K562 (cell line): ENCODE results near the gene RNF41. TPM values are rescaled to one million over a fixed set of nuclear protein-coding genes. Genes with fewer than 3 reads are reported as not detected.

ENCODE experiments used
- ATAC-seq: fragments of 200-7000 bp; cut with Tn5 transposase; 3 replicates; pipeline ENCODE4 v1.9.1; 2020; ENCODE audit warnings: moderate library complexity
- BruUV-seq: library from RNA; stranded (reverse); fragments of 400-500 nt; replicated peaks from 2 replicates; lab custom pipeline; 2021; lab: Mats Ljungman, UMichigan
- CTCF ChIA-PET: fragments of 300-600 bp; formaldehyde crosslinking; extraction: SDS; loops from one replicate; lab custom pipeline; 2021; ENCODE audit warnings: low intra/inter-chr PET ratio; lab: Yijun Ruan, JAX
- POLR2A ChIA-PET: fragments of 300-600, 350-650 bp; sonication (Branson Sonifier 250); formaldehyde crosslinking; extraction: SDS; loops from one replicate; lab custom pipeline; 2021; ENCODE audit warnings: antibody characterized with exemption, inconsistent platforms; lab: Yijun Ruan, JAX
- DNase-seq, 4 experiments: peaks; one replicate each; pipeline versions ENCODE4 v3.0.0 to v3.0.0-alpha.2; 2011 to 2018; ENCODE audit warnings: low spot score in 3 of 4, mixed read lengths in 3 of 4; ENCODE audit errors: extremely low read depth in 1 of 4
- FAIRE-seq: peaks from 2 replicates; lab custom pipeline; 2011; peaks lifted over from hg19 to GRCh38; lab: Jason Lieb, UNC
- H2AFZ ChIP-seq: 2 replicates; pipeline ENCODE4 v1.6.0; 2011; ENCODE audit warnings: low read depth, low read length, control low read depth, inconsistent platforms
- H3K27ac ChIP-seq: fragments of 200-600 bp; 3 replicates; pipeline ENCODE4 v1.8.0; 2011; ENCODE audit warnings: low read depth, mild to moderate bottlenecking, control low read depth, inconsistent platforms, low read length, moderate library complexity, mixed read lengths; ENCODE audit errors: extremely low read depth
- H3K27me3 ChIP-seq, 2 experiments: fragments of 300-600 bp in 1 of 2; 2 replicates in 1 of 2; 3 replicates in 1 of 2; pipeline versions ENCODE4 v1.6.0 to v1.8.0; 2011; ENCODE audit warnings: inconsistent platforms in 2 of 2, low read length in 2 of 2, mild to moderate bottlenecking in 1 of 2, mixed read lengths in 1 of 2, moderate library complexity in 1 of 2; ENCODE audit not compliant: control insufficient read depth in 2 of 2, insufficient read depth in 2 of 2
- H3K36me3 ChIP-seq: fragments of 300-600 bp; 3 replicates; pipeline ENCODE4 v1.8.0; 2011; ENCODE audit warnings: mild to moderate bottlenecking, low read length, inconsistent platforms; ENCODE audit not compliant: control insufficient read depth, insufficient read depth
- H3K4me1 ChIP-seq, 2 experiments: fragments of 200-600 bp in 1 of 2; replicated peaks in 1 of 2; 2 replicates in 1 of 2; 3 replicates in 1 of 2; pipeline versions ENCODE4 v1.5.1 to v1.8.0; 2011; ENCODE audit warnings: inconsistent platforms in 2 of 2, low read length in 2 of 2, mild to moderate bottlenecking in 1 of 2, mixed read lengths in 1 of 2, moderate library complexity in 1 of 2; ENCODE audit not compliant: control insufficient read depth in 2 of 2, insufficient read depth in 2 of 2
- H3K4me2 ChIP-seq: 2 replicates; pipeline ENCODE4 v1.6.1; 2011; ENCODE audit warnings: low read length, control low read depth, inconsistent platforms, mixed read lengths; ENCODE audit not compliant: insufficient read depth
- H3K4me3 ChIP-seq: fragments of 200-600 bp; sonication (generic), shearing (Covaris generic); 2 replicates; pipeline ENCODE4 v1.5.1; 2016; ENCODE audit warnings: control low read depth, inconsistent platforms
- H3K79me2 ChIP-seq: fragments of 200-600 bp; 3 replicates; pipeline ENCODE4 v1.8.0; 2011; ENCODE audit warnings: low read length, inconsistent platforms; ENCODE audit not compliant: control insufficient read depth, insufficient read depth
- H3K9ac ChIP-seq, 2 experiments: 2 replicates each; pipeline versions ENCODE4 v1.6.0 to v1.6.1; 2011; ENCODE audit warnings: low read depth in 2 of 2, low read length in 2 of 2, control low read depth in 1 of 2, inconsistent platforms in 1 of 2, mild to moderate bottlenecking in 1 of 2, mixed read lengths in 1 of 2; ENCODE audit not compliant: insufficient read depth in 1 of 2
- H3K9me1 ChIP-seq: one replicate; pipeline ENCODE4 v1.6.0; 2011; ENCODE audit warnings: inconsistent platforms, mild to moderate bottlenecking, low read length, moderate library complexity; ENCODE audit not compliant: control insufficient read depth, insufficient read depth
- H3K9me3 ChIP-seq: replicated peaks from 2 replicates; pipeline ENCODE4 v1.5.1; 2011; ENCODE audit warnings: low read depth, low read length, inconsistent platforms; ENCODE audit not compliant: control insufficient read depth, insufficient read depth
- H4K20me1 ChIP-seq: replicated peaks from 2 replicates; pipeline ENCODE4 v1.6.1; 2011; ENCODE audit warnings: low read length, inconsistent platforms, mixed read lengths; ENCODE audit not compliant: control insufficient read depth, insufficient read depth
- BRCA1 ChIP-seq, 2 experiments: fragments of 450-650 bp in 1 of 2; sonication (generic) in 1 of 2; formaldehyde crosslinking in 1 of 2; IDR thresholded peaks; 2 replicates each; pipeline versions ENCODE4 v1.5.0 to v1.6.1; 2017 to 2020; ENCODE audit warnings: mild to moderate bottlenecking in 1 of 2, missing genetic modification reagents in 1 of 2
- BRF1 ChIP-seq: IDR thresholded peaks from 3 replicates; pipeline ENCODE4 v1.6.1; 2011; ENCODE audit warnings: borderline replicate concordance, mild to moderate bottlenecking; ENCODE audit not compliant: insufficient read length; ENCODE audit errors: extremely low read depth
- FOXK2 ChIP-seq, 2 experiments: fragments of 450-650 bp; IDR thresholded peaks in 1 of 2; conservative IDR thresholded peaks in 1 of 2; 2 replicates each; pipeline ENCODE4 v1.6.1; 2016; ENCODE audit warnings: low read depth in 2 of 2, mild to moderate bottlenecking in 1 of 2
- NFE2 ChIP-seq: IDR thresholded peaks from 2 replicates; pipeline ENCODE4 v1.6.1; 2014; ENCODE audit warnings: antibody characterized with exemption, low read depth
- NR1H2 ChIP-seq: sonication (generic); formaldehyde crosslinking; IDR thresholded peaks from 2 replicates; pipeline ENCODE4 v1.4.0; 2020; ENCODE audit warnings: mild to moderate bottlenecking, missing genetic modification reagents
- RFX1 ChIP-seq: fragments of 450-650 bp; IDR thresholded peaks from 2 replicates; pipeline ENCODE4 v1.6.1; 2016; ENCODE audit warnings: mild to moderate bottlenecking, moderate library complexity
- TAF9B ChIP-seq: fragments of 450-650 bp; IDR thresholded peaks from 2 replicates; pipeline ENCODE4 v1.6.1; 2018; ENCODE audit warnings: mild to moderate bottlenecking; ENCODE audit not compliant: partially characterized antibody
- XRCC3 ChIP-seq: fragments of 450-650 bp; IDR thresholded peaks from 2 replicates; pipeline ENCODE4 v1.6.1; 2017; ENCODE audit warnings: mild to moderate bottlenecking, moderate library complexity
- WGBS: fragments of 100-300 bp; shearing (Covaris generic); methylation state at CpG from one replicate; pipeline ENCODE4 v1.1.6; 2016; ENCODE audit warnings: low coverage, mixed read lengths; ENCODE audit not compliant: insufficient coverage; ENCODE audit errors: missing lambda C conversion rate; 5-methylcytosine and 5-hydroxymethylcytosine counted together
- in situ Hi-C: fragments of 300-500 bp; cut with MboI; formaldehyde crosslinking; loops from 4 replicates; pipeline ENCODE4 v1.15.0; 2018; ENCODE audit warnings: inconsistent platforms, mixed read lengths
- intact Hi-C: fragments of 100-400 bp; cut with micrococcal nuclease; formaldehyde crosslinking; loops from 2 replicates; pipeline ENCODE4 v1.14.2; 2022
- polyA plus RNA-seq, 8 experiments: library from polyadenylated mRNA; depleted of rRNA in 4 of 8; stranded (reverse) in 5 of 8; unstranded in 3 of 8; fragments of >200 nt; fragmentation: Nextera tagmentation in 2 of 8; fragmentation: Illumina TruSeq in 1 of 8; extraction: Ambion mirVana in 2 of 8; extraction: Trizol in 1 of 8; gene quantifications; 2 replicates each; pipeline versions ENCODE4 v1.2.1 to v1.2.3, GENCODE V29; 2011 to 2014; ENCODE audit warnings: inconsistent platforms in 1 of 8, missing spikeins in 1 of 8
- total RNA-seq, 7 experiments: library from RNA; depleted of rRNA in 6 of 7; stranded (reverse); fragments of >200 nt in 6 of 7; fragmentation: Illumina TruSeq in 2 of 7; extraction: Trizol in 2 of 7; gene quantifications; 2 replicates each; pipeline versions ENCODE4 v1.2.1 to v1.2.3, GENCODE V29; 2011 to 2021; ENCODE audit warnings: low replicate concordance in 1 of 7
- TF ChIP-seq, protein P1 (sequence below): sonication (generic); formaldehyde crosslinking; IDR thresholded peaks from 2 replicates; pipeline ENCODE4 v1.8.0; 2023; ENCODE audit warnings: mild to moderate bottlenecking, missing genetic modification reagents
- TF ChIP-seq, protein P2 (sequence below), 2 experiments: fragments of 150-350 bp in 1 of 2; IDR thresholded peaks; 2 replicates each; pipeline ENCODE4 v1.6.1; 2012 to 2016; ENCODE audit warnings: low read depth in 2 of 2, low read length in 2 of 2, mild to moderate bottlenecking in 1 of 2, moderate library complexity in 1 of 2
- TF ChIP-seq, protein P3 (sequence below): fragments of 450-650 bp; formaldehyde crosslinking; IDR thresholded peaks from 2 replicates; pipeline ENCODE4 v1.4.0; 2022; ENCODE audit warnings: missing genetic modification characterization
- TF ChIP-seq, protein P4 (sequence below): fragments of 250-450 bp; sonication (Bioruptor Pico); IDR thresholded peaks from 2 replicates; pipeline ENCODE4 v1.4.0; 2020; ENCODE audit warnings: mild to moderate bottlenecking, moderate library complexity, borderline replicate concordance

Gene RNF41
- total and polyA plus RNA-seq, 9 of the 15 experiments (the other 6 are each of a cell fraction or from before 2014, with no cell fraction given): 28.2 to 46.8 (median 33.8) TPM

DNA sequence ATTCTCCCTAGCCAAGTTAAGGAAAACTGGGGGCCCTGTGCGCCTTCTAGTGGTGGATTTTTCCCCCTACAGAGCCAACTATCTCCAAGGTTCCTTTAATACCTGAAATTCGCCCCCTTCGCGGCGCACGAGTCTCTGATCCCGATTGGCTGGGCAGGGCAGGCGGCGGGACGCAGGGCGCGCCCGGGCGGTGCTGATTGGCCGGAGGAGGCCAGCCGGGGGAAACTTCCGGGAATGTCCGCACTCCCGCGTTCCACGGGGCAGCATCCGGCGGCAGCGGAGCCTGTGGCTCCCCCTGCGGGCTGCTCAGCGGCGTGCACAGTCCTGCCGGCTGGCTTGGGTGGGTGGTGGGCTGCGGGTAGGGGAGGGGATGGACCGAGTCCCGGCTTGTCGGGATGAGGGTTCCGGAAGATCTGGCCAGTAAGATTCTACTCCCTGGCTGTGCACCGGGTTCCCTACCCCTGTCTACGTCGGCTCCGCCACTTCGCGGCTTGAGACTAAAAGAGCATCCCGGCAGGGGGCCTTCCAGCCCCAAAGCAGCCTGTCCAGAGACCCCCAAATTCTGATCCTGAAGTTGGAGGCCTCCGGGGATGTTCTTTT is 2.5 kb upstream of the RNF41 start, which contains the start of gene NABP2:
Gene NABP2, plus strand, starts transcription at position 241 of the 600 bp plus-strand sequence. CDS start 515 bp downstream, outside the sequence.
- Histone ChIP-seq H3K4me1 (peaks cover 26 to 31% of the 10 kb centered on the region in 2 experiments; a peak in 4 of 5 replicates), H4K20me1 (no peaks in the 10 kb centered on the region), H3K27ac (peak within 1 kb of the TSS; percentile 93), H3K4me3 (peak within 1 kb of the TSS; percentile 95), H3K9me3 (no peaks in the 10 kb centered on the region), H3K4me2 (peak within 1 kb of the TSS; percentile 97), H3K9me1 (no peaks in the 10 kb centered on the region), H3K36me3 (peaks cover 9% of the 10 kb centered on the region; the same call in 2 of the 3 replicates), H3K79me2 (peaks cover 45% of the 10 kb centered on the region), H2AFZ (peak within 1 kb of the TSS; percentile 96), H3K9ac (peak within 1 kb of the TSS; percentile 81 to 92), H3K27me3 (no peaks in the 10 kb centered on the region)
- no TSS peak for BruUV-seq
- under 1% methylated on average over 41 of the region's 41 CpGs for WGBS
- CTCF ChIA-PET: interaction anchor here (0.6 to 2.8 kb wide), 9 partner anchors 18 to 105 kb away, joined by 3 to 31 read pairs (median 4); partner anchors contain the start of genes ANKRD52, CS, SMARCC2 and ZC3H10
- DNase-seq (peak; percentile 98 to 100 (median 99)), ATAC-seq (peak; percentile 91), FAIRE-seq (peak; percentile 91)
- in situ Hi-C loops: no loop called here
- intact Hi-C loops: loop anchor here (1.0 to 10.0 kb wide), 6 partner anchors 18 to 179 kb away; partner anchors contain the start of genes ANKRD52, COQ10A and RPS26
- POLR2A ChIA-PET: no interaction called here
- TF ChIP-seq BRF1 (no peak), TAF9B (no peak), XRCC3 (no peak), FOXK2 (conservative IDR thresholded peaks at IDR 0.05 in 1 of 2, IDR thresholded peaks at IDR 0.05 in 1 of 2; ENCODE audit: low read depth in 2 of 2) (peak; percentile 63 to 77), BRCA1 (IDR thresholded peaks at IDR 0.05) (no peak), BRCA1 (CRISPR knock-in tag; IDR thresholded peaks at IDR 0.05) (no peak), NFE2 (no peak), RFX1 (no peak), NR1H2 (CRISPR knock-in tag) (no peak)
- TF ChIP-seq, protein P1, sequence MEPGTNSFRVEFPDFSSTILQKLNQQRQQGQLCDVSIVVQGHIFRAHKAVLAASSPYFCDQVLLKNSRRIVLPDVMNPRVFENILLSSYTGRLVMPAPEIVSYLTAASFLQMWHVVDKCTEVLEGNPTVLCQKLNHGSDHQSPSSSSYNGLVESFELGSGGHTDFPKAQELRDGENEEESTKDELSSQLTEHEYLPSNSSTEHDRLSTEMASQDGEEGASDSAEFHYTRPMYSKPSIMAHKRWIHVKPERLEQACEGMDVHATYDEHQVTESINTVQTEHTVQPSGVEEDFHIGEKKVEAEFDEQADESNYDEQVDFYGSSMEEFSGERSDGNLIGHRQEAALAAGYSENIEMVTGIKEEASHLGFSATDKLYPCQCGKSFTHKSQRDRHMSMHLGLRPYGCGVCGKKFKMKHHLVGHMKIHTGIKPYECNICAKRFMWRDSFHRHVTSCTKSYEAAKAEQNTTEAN (CRISPR knock-in tag): no peak
- TF ChIP-seq, protein P2, sequence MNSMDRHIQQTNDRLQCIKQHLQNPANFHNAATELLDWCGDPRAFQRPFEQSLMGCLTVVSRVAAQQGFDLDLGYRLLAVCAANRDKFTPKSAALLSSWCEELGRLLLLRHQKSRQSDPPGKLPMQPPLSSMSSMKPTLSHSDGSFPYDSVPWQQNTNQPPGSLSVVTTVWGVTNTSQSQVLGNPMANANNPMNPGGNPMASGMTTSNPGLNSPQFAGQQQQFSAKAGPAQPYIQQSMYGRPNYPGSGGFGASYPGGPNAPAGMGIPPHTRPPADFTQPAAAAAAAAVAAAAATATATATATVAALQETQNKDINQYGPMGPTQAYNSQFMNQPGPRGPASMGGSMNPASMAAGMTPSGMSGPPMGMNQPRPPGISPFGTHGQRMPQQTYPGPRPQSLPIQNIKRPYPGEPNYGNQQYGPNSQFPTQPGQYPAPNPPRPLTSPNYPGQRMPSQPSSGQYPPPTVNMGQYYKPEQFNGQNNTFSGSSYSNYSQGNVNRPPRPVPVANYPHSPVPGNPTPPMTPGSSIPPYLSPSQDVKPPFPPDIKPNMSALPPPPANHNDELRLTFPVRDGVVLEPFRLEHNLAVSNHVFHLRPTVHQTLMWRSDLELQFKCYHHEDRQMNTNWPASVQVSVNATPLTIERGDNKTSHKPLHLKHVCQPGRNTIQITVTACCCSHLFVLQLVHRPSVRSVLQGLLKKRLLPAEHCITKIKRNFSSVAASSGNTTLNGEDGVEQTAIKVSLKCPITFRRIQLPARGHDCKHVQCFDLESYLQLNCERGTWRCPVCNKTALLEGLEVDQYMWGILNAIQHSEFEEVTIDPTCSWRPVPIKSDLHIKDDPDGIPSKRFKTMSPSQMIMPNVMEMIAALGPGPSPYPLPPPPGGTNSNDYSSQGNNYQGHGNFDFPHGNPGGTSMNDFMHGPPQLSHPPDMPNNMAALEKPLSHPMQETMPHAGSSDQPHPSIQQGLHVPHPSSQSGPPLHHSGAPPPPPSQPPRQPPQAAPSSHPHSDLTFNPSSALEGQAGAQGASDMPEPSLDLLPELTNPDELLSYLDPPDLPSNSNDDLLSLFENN (IDR thresholded peaks at IDR 0.05; ENCODE audit: low read depth in 2 of 2, low read length in 2 of 2): no peak; a peak in 1 of 4 replicates
- TF ChIP-seq, protein P3, sequence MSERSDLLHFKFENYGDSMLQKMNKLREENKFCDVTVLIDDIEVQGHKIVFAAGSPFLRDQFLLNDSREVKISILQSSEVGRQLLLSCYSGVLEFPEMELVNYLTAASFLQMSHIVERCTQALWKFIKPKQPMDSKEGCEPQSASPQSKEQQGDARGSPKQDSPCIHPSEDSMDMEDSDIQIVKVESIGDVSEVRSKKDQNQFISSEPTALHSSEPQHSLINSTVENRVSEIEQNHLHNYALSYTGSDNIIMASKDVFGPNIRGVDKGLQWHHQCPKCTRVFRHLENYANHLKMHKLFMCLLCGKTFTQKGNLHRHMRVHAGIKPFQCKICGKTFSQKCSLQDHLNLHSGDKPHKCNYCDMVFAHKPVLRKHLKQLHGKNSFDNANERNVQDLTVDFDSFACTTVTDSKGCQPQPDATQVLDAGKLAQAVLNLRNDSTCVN (CRISPR knock-in tag): no peak
- TF ChIP-seq, protein P4, sequence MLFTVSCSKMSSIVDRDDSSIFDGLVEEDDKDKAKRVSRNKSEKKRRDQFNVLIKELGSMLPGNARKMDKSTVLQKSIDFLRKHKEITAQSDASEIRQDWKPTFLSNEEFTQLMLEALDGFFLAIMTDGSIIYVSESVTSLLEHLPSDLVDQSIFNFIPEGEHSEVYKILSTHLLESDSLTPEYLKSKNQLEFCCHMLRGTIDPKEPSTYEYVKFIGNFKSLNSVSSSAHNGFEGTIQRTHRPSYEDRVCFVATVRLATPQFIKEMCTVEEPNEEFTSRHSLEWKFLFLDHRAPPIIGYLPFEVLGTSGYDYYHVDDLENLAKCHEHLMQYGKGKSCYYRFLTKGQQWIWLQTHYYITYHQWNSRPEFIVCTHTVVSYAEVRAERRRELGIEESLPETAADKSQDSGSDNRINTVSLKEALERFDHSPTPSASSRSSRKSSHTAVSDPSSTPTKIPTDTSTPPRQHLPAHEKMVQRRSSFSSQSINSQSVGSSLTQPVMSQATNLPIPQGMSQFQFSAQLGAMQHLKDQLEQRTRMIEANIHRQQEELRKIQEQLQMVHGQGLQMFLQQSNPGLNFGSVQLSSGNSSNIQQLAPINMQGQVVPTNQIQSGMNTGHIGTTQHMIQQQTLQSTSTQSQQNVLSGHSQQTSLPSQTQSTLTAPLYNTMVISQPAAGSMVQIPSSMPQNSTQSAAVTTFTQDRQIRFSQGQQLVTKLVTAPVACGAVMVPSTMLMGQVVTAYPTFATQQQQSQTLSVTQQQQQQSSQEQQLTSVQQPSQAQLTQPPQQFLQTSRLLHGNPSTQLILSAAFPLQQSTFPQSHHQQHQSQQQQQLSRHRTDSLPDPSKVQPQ (CRISPR knock-in tag): no peak
